ENCODE results near the gene KRT3.

DNA sequence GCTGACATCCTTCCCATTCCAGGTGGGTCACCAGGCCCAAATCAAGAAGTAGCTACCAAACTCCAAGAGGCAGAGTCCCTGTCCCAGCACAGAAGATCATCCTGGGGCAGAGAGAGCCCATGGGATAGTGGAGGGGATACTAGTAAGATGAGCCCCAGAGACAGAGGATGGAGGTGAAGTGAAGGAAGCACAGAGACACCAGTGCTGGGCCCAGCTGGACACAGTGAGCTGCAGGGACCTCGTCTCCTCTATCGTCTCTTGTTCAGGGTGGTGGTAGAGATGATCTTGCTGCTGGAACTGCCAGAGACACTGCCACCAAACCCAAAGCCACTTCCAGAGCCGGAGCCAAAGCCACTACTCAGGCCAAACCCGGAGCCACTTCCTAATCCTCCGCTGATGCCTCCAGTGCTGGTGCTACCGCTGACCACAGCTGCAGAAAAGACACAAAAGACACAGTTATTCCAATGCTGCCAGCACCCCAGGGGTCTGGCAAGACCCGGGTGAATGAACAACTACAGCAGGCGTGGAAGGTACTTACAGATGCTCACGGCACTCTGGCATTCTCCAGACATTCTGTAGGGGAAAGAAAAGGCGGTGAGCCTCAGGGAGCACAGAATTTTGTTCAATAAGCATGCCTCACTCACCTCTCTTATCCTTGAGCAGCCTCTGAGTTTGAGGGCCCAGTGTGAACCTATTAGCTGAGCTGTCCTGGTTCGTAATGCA, 11.1 kb upstream of the KRT3 start:
- TF ChIP-seq POLR2A (IDR thresholded peaks at IDR 0.05) = no peak
- TF ChIP-seq, protein P1, sequence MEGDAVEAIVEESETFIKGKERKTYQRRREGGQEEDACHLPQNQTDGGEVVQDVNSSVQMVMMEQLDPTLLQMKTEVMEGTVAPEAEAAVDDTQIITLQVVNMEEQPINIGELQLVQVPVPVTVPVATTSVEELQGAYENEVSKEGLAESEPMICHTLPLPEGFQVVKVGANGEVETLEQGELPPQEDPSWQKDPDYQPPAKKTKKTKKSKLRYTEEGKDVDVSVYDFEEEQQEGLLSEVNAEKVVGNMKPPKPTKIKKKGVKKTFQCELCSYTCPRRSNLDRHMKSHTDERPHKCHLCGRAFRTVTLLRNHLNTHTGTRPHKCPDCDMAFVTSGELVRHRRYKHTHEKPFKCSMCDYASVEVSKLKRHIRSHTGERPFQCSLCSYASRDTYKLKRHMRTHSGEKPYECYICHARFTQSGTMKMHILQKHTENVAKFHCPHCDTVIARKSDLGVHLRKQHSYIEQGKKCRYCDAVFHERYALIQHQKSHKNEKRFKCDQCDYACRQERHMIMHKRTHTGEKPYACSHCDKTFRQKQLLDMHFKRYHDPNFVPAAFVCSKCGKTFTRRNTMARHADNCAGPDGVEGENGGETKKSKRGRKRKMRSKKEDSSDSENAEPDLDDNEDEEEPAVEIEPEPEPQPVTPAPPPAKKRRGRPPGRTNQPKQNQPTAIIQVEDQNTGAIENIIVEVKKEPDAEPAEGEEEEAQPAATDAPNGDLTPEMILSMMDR (IDR thresholded peaks at IDR 0.05) = no peak
- TF ChIP-seq POLR2AphosphoS5 (IDR thresholded peaks at IDR 0.05) = no peak
- TF ChIP-seq EP300 (IDR thresholded peaks at IDR 0.05) = no peak

Measured in stomach (tissue), 4 donors.